GM11168 (cell line): ENCODE results near the gene PCARE.

Experiments used
- in situ Hi-C: fragments of 300-500 bp; cut with MboI; formaldehyde crosslinking; loops from one replicate; pipeline ENCODE4 v1.12.0; 2022; ENCODE audit warnings: low sequenced_read_pairs; ENCODE audit not compliant: unreplicated experiment

Gene PCARE

DNA sequence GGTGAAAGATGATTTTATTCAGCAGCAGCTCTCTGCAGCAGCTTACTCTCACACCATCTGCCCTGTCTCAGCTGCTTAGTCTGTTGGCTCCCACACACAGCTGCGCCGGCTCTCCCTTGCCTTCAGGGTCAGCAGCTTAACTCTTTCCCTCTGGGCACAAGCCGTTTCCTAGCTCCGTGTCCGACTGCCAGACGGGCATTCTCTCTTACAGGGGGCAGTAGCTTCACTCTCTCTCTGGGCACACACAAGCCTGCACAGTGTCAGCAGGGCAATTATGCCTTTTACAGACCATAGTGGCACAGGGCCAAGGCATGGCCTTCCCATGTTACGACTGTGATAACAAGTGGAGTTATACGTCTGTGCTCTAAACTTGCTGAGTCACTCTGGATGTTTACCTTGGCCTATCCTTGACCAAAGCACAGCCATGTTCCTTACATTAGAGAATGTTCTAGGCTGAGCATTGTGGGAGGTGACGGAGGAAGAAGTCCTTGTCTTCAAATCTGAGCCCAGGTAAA, 31.7 kb downstream of the PCARE start:
- in situ Hi-C loops: no loop called here

DNA sequence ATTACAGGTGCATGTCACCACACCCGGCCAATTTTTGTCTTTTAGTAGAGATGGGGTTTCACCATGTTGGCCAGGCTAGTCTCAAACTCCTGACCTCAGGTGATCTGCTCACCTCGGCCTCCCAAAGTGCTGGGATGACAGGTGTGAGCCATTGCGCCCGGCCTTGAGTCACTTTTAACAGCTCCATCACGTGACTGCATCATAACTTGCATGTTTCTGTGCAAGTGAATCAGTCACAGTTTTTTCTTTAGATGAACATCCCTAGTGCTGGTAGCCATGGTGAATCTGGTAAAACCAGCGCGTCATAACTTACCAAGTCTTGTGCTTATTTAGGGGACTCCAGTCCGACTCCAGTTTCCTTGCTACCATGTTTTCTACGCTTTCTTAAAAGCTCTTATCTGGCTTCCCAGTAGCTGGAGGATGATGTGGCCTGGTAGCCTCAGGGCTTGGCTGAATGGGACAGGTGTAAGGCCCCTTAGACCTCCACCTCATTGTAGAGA, 33.1 kb downstream of the PCARE start:
- in situ Hi-C loops: no loop called here

- in situ Hi-C loops: no loop called here
These were observed 33.8 kb downstream of the PCARE start for GRCh38 chr2:29040552-29040951.

GRCh38 chr2:29039718-29040480, 34.4 kb downstream of the PCARE start:
- in situ Hi-C loops: no loop called here

DNA sequence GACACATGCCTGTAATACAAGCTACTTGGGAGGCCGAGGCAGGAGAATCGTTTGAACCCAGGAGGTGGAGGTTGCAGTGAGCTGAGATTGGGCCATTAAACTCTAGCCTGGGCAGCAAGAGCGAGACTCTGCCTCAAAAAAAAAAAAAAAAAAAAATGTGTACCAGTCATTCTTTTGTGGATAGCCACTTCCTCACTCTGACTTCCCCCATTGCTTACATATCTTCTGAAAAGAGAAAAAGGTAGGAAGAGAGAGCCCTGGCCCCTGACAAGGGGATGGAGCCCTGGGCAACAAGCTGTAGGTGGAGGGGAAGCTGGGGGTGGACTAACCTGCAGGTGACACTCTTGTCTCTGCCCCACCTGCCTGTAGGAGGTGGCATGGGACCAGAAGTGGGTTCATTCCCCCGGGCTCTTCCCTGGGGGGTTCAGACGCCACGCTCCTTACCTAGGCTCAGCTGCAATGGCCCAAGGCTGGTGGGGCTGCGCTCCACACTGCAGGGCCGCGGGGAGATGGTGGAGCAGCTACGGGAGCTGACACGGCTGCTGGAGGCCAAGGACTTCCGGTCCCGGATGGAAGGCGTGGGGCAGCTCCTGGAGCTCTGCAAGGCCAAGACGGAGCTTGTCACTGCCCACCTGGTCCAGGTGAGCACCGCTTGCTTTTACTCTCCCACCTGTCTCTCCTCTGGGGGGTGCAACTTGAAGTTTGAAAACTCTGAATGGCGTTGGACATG, 39.1 kb downstream of the PCARE start:
- in situ Hi-C loops: no loop called here

DNA sequence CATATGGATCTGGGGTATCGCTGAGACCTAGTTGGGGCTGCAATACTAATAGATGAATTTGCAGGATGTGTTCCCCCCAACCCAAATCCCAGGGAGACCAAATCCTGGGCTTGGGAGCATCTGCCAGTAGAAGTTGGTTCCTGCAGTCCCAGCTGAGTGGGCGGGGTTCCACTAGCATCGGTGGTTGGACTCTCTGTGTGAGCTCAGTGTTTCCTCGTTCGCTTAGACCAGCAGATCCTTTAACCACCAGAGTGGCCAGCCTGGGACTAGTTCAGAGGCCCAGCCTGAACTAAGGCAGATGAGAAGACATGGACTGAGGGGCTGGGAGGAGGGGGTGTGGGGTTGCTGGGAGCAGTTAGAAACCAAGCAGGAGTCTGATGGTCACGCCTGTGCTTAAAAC, 40.7 kb downstream of the PCARE start:
- in situ Hi-C loops: no loop called here

- in situ Hi-C loops: no loop called here
These were observed 41.2 kb downstream of the PCARE start for GRCh38 chr2:29033172-29033571.

DNA sequence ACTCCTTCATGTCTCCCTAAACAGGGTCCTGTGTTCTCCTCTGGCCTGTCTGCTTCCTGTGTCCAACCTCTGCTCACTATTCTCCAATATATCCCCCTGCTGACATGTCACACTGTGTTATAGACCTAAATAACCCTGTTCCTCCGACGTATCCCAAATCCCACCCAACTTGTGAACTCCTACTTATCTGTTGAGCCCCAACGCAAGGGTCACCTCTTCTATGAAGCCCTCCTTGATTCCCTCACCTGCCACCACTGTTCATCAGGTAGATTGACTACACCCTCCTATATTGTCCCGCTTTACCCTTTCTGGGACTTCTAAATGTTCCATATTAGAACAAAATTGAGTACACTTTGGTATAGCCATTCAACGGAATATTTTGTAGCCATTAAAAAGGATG, 42.1 kb downstream of the PCARE start:
- in situ Hi-C loops: no loop called here

GRCh38 chr2:29031046-29031445, 43.3 kb downstream of the PCARE start:
- in situ Hi-C loops: no loop called here

- in situ Hi-C loops: no loop called here
These were observed 48.6 kb downstream of the PCARE start for GRCh38 chr2:29025711-29026110.

GRCh38 chr2:29024882-29025430, 49.4 kb downstream of the PCARE start:
- in situ Hi-C loops: no loop called here

- in situ Hi-C loops: no loop called here
These were observed 51.1 kb downstream of the PCARE start for GRCh38 chr2:29023188-29023587.

DNA sequence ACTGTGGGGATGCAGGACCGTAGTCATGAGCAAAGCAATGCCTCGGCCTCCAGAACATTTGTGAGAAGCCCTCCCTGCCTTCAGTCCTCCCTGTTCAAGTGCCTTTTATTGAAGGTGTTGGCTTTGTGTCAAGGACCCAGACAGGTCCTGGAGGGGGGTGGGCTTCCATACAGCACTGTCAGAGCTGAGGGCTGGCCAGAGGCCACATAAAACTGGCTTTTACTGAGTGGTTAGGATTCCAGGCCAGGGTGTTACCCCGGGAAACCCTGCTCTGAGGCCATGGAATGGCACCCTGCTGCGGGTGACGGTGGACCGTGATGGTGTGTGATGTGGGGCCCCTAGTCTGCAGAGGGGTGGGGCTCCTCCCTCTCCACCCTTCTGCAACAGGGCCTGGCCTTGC, 51.6 kb downstream of the PCARE start:
- in situ Hi-C loops: no loop called here

- in situ Hi-C loops: no loop called here
These were observed 52.4 kb downstream of the PCARE start for GRCh38 chr2:29021886-29022285.

DNA sequence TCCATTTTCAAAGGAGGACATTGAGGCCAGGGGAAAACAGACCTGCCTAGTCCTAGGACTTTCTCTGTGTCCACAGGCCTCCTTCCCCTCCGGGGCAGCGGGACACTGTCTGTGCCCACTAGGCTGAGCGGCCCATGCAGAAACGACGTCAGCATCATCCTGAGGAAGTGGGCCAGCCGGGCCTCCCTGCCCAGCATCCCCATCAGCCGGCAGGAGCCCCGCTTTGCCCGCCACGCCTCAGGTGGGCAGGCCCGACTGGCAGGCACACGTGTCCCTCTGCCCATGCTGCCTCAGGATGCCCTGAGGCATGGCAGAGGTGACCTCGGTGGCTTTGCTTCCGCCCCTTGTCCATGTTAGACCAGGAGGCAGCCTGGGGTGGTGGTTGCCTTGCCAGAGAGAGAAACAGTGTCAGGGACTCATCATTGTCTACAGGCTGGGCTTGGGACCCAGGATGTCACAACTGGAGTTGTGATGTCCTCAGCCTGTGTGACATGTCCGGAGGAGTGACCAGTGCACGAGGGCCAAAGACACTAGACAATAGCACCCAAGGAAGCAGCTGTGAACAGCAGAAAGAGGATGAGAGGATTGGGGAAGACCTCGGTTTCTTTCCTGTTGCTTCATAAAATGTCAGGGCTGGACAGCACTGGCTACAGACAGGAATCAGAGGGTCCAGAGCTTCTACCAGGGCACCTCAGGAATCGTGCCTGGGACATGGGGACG, 56.4 kb downstream of the PCARE start:
- in situ Hi-C loops: no loop called here

DNA sequence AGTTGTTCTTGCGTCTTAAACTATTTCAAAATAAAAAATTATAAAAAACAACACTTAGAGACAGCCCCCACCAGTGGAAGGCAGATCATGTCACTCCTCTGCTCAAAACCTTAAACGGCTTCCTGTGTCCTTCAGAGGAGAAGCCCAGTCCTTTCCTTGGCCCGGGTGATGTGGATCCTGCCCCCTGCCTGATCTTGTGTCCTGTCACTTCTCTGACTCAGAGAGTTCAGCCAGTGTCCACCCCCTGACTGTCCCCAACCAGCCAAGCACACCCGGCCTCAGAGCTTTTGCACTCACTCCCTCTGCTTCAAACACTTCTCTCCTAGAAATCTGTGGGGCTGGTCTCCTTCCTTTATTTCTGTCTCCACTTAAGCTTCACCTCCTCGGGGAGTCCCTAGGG, 57.8 kb downstream of the PCARE start:
- in situ Hi-C loops: no loop called here

GRCh38 chr2:29015701-29016470, 58.4 kb downstream of the PCARE start:
- in situ Hi-C loops: no loop called here

DNA sequence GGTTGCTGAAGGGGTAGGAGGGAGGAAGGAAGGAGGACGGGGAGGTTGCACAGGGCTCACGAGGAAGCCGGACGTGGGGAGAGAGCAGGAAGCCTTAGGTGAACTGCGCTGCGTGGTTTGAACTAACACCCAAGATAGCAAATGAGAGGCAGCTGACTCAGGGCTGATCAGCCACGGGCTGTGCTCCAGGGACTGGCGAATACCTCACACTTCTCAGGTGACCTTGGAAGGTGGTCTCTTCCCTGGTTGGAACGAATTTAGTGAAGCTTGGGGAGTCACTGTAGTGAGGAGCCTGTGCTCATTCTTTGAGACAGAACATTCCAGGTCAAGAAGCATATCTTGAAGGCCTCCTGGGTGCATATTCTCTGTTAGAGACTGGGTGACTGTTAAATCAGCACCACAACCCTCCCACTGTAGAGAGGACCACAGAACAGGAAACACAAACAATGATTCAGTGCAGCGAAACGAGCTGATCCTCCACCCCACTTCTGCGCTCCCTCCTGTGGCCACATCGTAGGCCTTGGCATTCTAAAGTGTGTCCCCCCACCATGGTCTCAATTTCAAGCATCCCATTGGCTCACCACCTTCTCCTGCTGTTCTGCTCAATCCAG, 59.4 kb downstream of the PCARE start:
- in situ Hi-C loops: no loop called here

GRCh38 chr2:29014331-29014730, 60.0 kb downstream of the PCARE start:
- in situ Hi-C loops: no loop called here
